Parathyroid adenoma (tissue), 2 donors: Measurements from ENCODE around the gene MEA1.

Source experiments
- H2AFZ ChIP-seq: fragments of 300-600 bp; sonication (generic); one replicate; pipeline ENCODE4 v1.7.0; 2017; ENCODE audit warnings: antibody characterized with exemption, mild to moderate bottlenecking
- H3K27ac ChIP-seq: fragments of 300-600 bp; sonication (generic); one replicate; pipeline ENCODE4 v1.7.0; 2017
- H3K27me3 ChIP-seq: fragments of 300-600 bp; sonication (generic); one replicate; pipeline ENCODE4 v1.7.0; 2017; ENCODE audit warnings: low read length; ENCODE audit not compliant: control insufficient read depth, insufficient read depth
- H3K36me3 ChIP-seq: fragments of 300-600 bp; sonication (generic); one replicate; pipeline ENCODE4 v1.7.0; 2017; ENCODE audit warnings: low read length; ENCODE audit not compliant: control insufficient read depth, insufficient read depth
- H3K4me1 ChIP-seq: fragments of 300-600 bp; sonication (generic); one replicate; pipeline ENCODE4 v1.7.0; 2017; ENCODE audit warnings: control low read depth
- H3K4me2 ChIP-seq: fragments of 300-600 bp; sonication (generic); one replicate; pipeline ENCODE4 v1.7.0; 2017; ENCODE audit warnings: low read length
- H3K4me3 ChIP-seq: fragments of 300-600 bp; sonication (generic); one replicate; pipeline ENCODE4 v1.7.0; 2017; ENCODE audit warnings: low read depth, low read length
- H3K79me2 ChIP-seq: fragments of 300-600 bp; sonication (generic); one replicate; pipeline ENCODE4 v1.7.0; 2017; ENCODE audit warnings: control low read depth
- H3K9ac ChIP-seq: fragments of 300-600 bp; sonication (generic); one replicate; pipeline ENCODE4 v1.7.0; 2017; ENCODE audit warnings: mild to moderate bottlenecking
- H3K9me3 ChIP-seq: fragments of 300-600 bp; sonication (generic); one replicate; pipeline ENCODE4 v1.7.0; 2017; ENCODE audit warnings: low read length; ENCODE audit not compliant: control insufficient read depth
- CTCF ChIP-seq: fragments of 300-600 bp; sonication (generic); IDR thresholded peaks from one replicate; pipeline ENCODE4 v1.7.0; 2017; ENCODE audit warnings: antibody characterized with exemption, mild to moderate bottlenecking
- donor health status: primary hyperparathyroidism.

The MEA1 gene

GRCh38 chr6:43035495-43036194 is 21.9 kb upstream of the MEA1 start:
- H2AFZ ChIP-seq: no peak overlapping the region
- TF ChIP-seq CTCF: no peak
- no peak overlapping the region for H3K4me2 ChIP-seq
- no peaks in the 10 kb centered on the region for H3K27me3 ChIP-seq
- H3K36me3 ChIP-seq: no peaks in the 10 kb centered on the region
- H3K4me1 ChIP-seq: no peaks in the 10 kb centered on the region
- no peak overlapping the region for H3K27ac ChIP-seq
- no peak overlapping the region for H3K4me3 ChIP-seq
- no peaks in the 10 kb centered on the region for H3K9me3 ChIP-seq
- H3K9ac ChIP-seq: no peak overlapping the region
- H3K79me2 ChIP-seq: no peaks in the 10 kb centered on the region

- Histone ChIP-seq H3K36me3 (no peaks in the 10 kb centered on the region), H3K79me2 (no peaks in the 10 kb centered on the region), H3K4me1 (no peaks in the 10 kb centered on the region), H3K9me3 (no peaks in the 10 kb centered on the region), H3K27me3 (no peaks in the 10 kb centered on the region), H3K4me3 (no peak overlapping the region), H3K9ac (no peak overlapping the region), H3K4me2 (no peak overlapping the region), H2AFZ (no peak overlapping the region), H3K27ac (no peak overlapping the region)
- TF ChIP-seq CTCF: no peak
Observed at GRCh38 chr6:43034190-43034525, 20.4 kb upstream of the MEA1 start.

- H3K4me1 ChIP-seq: no peaks in the 10 kb centered on the region
- no peak overlapping the region for H2AFZ ChIP-seq
- no peak overlapping the region for H3K4me2 ChIP-seq
- no peak overlapping the region for H3K27ac ChIP-seq
- no peaks in the 10 kb centered on the region for H3K9me3 ChIP-seq
- H3K79me2 ChIP-seq: no peaks in the 10 kb centered on the region
- no peaks in the 10 kb centered on the region for H3K27me3 ChIP-seq
- H3K9ac ChIP-seq: no peak overlapping the region
- no peak overlapping the region for H3K4me3 ChIP-seq
- no peaks in the 10 kb centered on the region for H3K36me3 ChIP-seq
- no peak for TF ChIP-seq CTCF
Observed at GRCh38 chr6:43033496-43034189, 19.9 kb upstream of the MEA1 start.

- no peaks in the 10 kb centered on the region for H3K9me3 ChIP-seq
- H3K27ac ChIP-seq: no peak overlapping the region
- H3K4me3 ChIP-seq: no peak overlapping the region
- no peaks in the 10 kb centered on the region for H3K27me3 ChIP-seq
- H3K9ac ChIP-seq: no peak overlapping the region
- H2AFZ ChIP-seq: no peak overlapping the region
- H3K4me2 ChIP-seq: no peak overlapping the region
- no peaks in the 10 kb centered on the region for H3K79me2 ChIP-seq
- H3K4me1 ChIP-seq: no peaks in the 10 kb centered on the region
- no peaks in the 10 kb centered on the region for H3K36me3 ChIP-seq
- TF ChIP-seq CTCF: no peak
Observed at GRCh38 chr6:43032326-43032725, 18.6 kb upstream of the MEA1 start.

GRCh38 chr6:43029120-43029519 is 15.4 kb upstream of the MEA1 start:
- Histone ChIP-seq H3K36me3 (no peaks in the 10 kb centered on the region), H3K4me3 (no peak overlapping the region), H3K4me1 (peaks cover 3% of the 10 kb centered on the region), H3K27ac (no peak overlapping the region), H3K9me3 (no peaks in the 10 kb centered on the region), H3K4me2 (no peak overlapping the region), H3K27me3 (no peaks in the 10 kb centered on the region), H3K79me2 (no peaks in the 10 kb centered on the region), H2AFZ (no peak overlapping the region), H3K9ac (no peak overlapping the region)
- no peak for TF ChIP-seq CTCF
